ENCODE results near the gene UBAC1. TPM values are rescaled to one million over a fixed set of nuclear protein-coding genes. Genes with fewer than 3 reads are reported as not detected.

Gene UBAC1
- total RNA-seq, 1 donor from 2014 or later = 30.1 TPM

DNA sequence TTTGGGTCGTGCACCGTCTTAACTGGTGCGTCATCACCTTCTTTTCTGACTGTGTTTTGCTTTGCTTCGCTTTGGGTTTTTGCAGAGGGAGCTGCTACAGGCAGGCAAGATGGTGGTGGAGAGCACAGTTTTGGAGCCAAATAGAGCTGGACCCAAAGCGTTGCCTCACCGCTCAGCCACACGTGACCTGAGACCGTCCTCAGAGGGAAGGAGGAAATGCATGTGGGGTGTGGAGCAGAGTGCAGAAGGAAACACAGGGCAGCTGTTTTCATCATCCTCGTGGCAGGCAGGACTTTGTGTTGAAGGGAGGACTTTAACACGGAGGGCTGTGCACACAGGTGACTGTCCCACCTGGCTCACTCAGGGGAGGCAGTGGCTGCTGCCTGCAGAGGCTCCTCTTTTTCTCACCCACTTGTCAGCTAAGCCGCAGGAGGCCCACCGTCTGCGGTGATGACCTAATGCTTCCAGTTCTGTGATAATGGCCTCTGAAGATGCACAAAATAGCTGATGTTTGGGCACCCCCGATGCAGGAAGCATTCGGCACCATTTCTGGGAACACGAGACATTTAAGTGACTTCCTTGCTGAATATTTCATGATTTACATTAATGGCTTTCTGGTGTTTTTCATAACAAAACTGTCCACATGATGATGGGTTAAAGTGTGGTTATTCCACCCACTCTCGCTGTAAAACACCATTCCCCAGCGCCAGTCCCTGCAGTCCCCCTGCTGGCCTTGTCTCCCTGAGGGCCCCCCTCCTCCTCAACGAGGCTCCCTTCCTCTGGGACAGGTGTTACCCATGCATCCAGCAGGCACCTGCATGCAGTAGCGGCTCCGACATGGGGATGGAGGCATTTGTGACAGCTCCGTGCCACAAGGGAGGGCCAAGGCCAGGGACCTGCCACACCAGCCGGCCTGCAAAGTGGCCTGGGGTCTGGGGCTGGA is 12.4 kb upstream of the UBAC1 start:
- Histone ChIP-seq H3K9me3 (no peaks in the 10 kb centered on the region), H3K4me1 (peaks cover 14% of the 10 kb centered on the region), H3K4me3 (no peak overlapping the region), H3K36me3 (no peaks in the 10 kb centered on the region), H3K27me3 (no peaks in the 10 kb centered on the region), H3K27ac (no peak overlapping the region)
- ATAC-seq (peak; percentile 67), DNase-seq (no peak)
- intact Hi-C loops (cut with DNase I) = no loop called here
- TF ChIP-seq, protein P1, sequence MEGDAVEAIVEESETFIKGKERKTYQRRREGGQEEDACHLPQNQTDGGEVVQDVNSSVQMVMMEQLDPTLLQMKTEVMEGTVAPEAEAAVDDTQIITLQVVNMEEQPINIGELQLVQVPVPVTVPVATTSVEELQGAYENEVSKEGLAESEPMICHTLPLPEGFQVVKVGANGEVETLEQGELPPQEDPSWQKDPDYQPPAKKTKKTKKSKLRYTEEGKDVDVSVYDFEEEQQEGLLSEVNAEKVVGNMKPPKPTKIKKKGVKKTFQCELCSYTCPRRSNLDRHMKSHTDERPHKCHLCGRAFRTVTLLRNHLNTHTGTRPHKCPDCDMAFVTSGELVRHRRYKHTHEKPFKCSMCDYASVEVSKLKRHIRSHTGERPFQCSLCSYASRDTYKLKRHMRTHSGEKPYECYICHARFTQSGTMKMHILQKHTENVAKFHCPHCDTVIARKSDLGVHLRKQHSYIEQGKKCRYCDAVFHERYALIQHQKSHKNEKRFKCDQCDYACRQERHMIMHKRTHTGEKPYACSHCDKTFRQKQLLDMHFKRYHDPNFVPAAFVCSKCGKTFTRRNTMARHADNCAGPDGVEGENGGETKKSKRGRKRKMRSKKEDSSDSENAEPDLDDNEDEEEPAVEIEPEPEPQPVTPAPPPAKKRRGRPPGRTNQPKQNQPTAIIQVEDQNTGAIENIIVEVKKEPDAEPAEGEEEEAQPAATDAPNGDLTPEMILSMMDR (IDR thresholded peaks at IDR 0.05) = no peak

DNA sequence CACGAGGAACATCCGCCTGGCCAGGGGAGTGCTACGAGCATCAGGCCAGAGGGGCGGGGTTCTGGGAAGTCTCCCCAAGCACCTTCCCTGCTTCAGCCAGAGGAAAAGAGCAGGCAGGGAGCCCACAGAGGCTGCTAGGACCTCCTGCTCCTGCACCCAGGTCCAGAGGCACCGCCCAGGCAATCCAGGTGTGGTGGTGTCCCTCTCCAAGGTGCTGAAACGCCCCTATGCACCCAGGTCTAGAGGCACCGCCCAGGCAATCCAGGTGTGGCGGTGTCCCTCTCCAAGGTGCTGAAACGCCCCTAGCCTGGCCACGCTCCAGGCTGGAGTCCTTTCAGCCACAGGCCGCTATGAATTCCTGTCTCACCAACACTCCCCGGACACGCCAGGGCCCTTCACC is 10.7 kb upstream of the UBAC1 start:
- TF ChIP-seq, protein P1 (IDR thresholded peaks at IDR 0.05) = no peak
- no peaks in the 10 kb centered on the region for H3K36me3 ChIP-seq
- DNase-seq = peak; percentile 84
- intact Hi-C loops (cut with DNase I) = no loop called here
- H3K4me1 ChIP-seq = peaks cover 23% of the 10 kb centered on the region
- no peaks in the 10 kb centered on the region for H3K27me3 ChIP-seq
- ATAC-seq = peak; percentile 83
- no peak overlapping the region for H3K27ac ChIP-seq
- no peak overlapping the region for H3K4me3 ChIP-seq
- H3K9me3 ChIP-seq = no peaks in the 10 kb centered on the region

DNA sequence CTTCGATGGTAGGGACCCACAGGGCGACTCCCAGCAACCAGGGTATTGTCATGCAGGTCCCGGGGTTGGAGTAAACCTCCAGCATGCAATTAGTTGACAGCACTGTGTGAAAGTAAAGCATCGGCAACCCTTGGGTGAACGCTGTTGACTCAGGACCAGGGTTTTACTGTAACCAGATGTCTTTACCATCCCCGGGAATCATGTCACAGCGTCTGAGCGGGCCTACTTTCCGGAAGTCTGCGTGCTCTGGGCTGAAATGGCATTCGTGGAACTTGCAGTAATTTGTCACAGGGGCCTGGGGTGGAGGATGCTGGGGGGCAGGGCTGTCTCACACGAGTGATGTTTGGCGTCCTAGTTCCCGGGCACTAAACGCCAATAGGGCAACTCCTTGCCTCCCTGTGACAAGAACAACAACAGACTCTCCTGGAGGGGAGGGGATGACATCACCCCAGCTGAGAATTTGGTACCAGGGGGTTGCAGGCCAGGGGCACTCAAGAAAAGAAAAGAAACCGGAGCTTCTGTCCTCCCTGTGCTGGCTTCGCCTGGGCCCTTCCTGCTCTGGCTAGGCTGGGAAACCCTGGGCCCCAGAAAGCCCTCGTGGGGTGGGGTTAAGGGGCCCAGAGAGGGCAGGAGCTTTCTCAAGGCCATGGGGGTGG is 10.1 kb upstream of the UBAC1 start:
- intact Hi-C loops (cut with DNase I) = no loop called here

DNA sequence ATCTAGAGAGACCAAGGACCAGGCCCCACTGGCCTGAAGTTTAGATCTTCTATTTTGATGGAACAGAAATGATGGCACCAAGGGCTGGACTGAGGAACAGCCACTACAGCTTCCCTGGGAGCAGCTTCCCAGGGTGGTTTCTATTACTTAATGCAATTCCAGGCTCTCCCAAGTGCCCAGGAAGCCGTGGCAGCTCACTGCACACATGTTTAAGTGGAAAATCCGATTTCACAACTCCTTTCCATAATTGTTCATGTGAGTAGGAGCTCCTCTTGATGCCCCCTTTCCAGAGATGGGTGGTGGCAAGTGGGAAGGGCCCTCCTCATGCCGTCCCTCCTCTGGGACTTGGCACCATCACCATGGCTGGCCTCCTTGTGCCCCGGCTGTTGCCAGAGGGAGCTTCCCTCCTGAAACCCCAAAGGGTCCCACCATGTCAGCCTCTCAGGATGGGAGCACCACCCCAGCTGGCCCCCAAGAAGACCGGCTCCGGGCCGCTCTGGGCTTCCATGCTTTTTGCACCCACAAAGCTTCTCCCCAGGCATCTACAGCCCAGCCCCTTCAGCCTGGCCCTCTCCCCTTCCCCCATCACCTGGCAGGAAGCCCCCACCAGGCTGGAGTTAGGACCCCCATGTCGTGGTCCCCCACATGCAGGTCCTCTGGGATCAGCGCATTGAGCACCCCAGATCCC is 9.1 kb upstream of the UBAC1 start:
- intact Hi-C loops (cut with DNase I) = no loop called here

More for the DNA sequence above, 10.1 kb upstream of the UBAC1 start:
- Histone ChIP-seq H3K9me3 (no peaks in the 10 kb centered on the region), H3K4me3 (no peak overlapping the region), H3K4me1 (peaks cover 23% of the 10 kb centered on the region), H3K36me3 (no peaks in the 10 kb centered on the region), H3K27ac (no peak overlapping the region), H3K27me3 (no peaks in the 10 kb centered on the region)
- no peak for DNase-seq
- no peak for ATAC-seq
- TF ChIP-seq, protein P1 (IDR thresholded peaks at IDR 0.05) = no peak

DNA sequence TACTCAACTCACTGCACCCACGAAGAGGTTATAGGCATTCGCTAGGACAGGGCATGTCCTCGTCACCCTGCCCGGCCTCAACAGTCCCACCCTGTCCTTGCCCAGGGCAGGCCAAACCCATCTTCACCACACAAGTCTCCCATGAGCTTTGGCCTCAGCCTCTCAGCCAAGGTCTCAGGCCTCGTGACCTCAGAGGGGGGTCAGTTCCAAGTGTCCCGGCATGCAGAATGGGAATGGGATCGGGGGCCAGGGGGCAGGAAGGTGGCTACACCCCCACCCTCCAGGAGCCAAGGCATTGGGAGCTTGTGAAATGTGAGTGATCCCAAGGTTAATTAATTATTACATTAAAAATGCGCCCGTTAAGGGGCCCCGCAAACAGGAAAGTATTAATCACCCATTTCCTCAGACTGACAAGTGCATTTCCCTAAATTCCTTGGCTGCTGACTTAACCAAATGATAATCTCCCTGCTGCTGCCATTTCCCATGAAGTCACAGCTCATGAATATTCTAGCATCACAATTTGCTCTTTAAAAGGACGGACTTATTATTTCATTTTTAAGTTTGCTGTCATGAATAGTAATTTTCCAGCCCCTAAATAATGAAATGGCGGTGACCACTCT is 8.0 kb upstream of the UBAC1 start:
- H3K4me1 ChIP-seq = peaks cover 23% of the 10 kb centered on the region
- intact Hi-C loops (cut with DNase I) = no loop called here
- DNase-seq = no peak
- H3K4me3 ChIP-seq = no peak overlapping the region
- H3K36me3 ChIP-seq = no peaks in the 10 kb centered on the region
- H3K27ac ChIP-seq = peak overlapping the region; percentile 24
- no peak for ATAC-seq
- H3K27me3 ChIP-seq = no peaks in the 10 kb centered on the region
- H3K9me3 ChIP-seq = no peaks in the 10 kb centered on the region
- TF ChIP-seq, protein P1 (IDR thresholded peaks at IDR 0.05) = no peak

More for the DNA sequence above, 9.1 kb upstream of the UBAC1 start:
- H3K36me3 ChIP-seq = no peaks in the 10 kb centered on the region
- ATAC-seq (no peak), DNase-seq (no peak)
- H3K4me3 ChIP-seq = no peak overlapping the region
- no peak overlapping the region for H3K27ac ChIP-seq
- TF ChIP-seq, protein P1 (IDR thresholded peaks at IDR 0.05) = no peak
- peaks cover 23% of the 10 kb centered on the region for H3K4me1 ChIP-seq
- H3K9me3 ChIP-seq = no peaks in the 10 kb centered on the region
- H3K27me3 ChIP-seq = no peaks in the 10 kb centered on the region
